HepG2 (cell line): Measurements from ENCODE around the gene NOP56. TPM values are rescaled to one million over a fixed set of nuclear protein-coding genes. Genes with fewer than 3 reads are reported as not detected.

Experiments used
- AGO1 ChIP-seq: fragments of 200-400 bp; formaldehyde crosslinking; IDR thresholded peaks from 2 replicates; pipeline ENCODE4 v1.6.1; 2017; ENCODE audit warnings: mild to moderate bottlenecking, low read depth, low read length, moderate library complexity; ENCODE audit not compliant: poor library complexity, severe bottlenecking
- ATRX ChIP-seq: sonication (generic); formaldehyde crosslinking; IDR thresholded peaks from 2 replicates; pipeline ENCODE4 v1.4.0; 2020; ENCODE audit warnings: missing genetic modification reagents, borderline replicate concordance
- BCL3 ChIP-seq: sonication (generic); formaldehyde crosslinking; IDR thresholded peaks from 2 replicates; pipeline ENCODE4 v1.5.1; 2020; ENCODE audit warnings: mild to moderate bottlenecking, missing genetic modification reagents, moderate library complexity
- BORCS8-MEF2B ChIP-seq: sonication (generic); formaldehyde crosslinking; IDR thresholded peaks from 2 replicates; pipeline ENCODE4 v1.8.0; 2022; ENCODE audit warnings: mild to moderate bottlenecking, missing genetic modification reagents
- BRD4 ChIP-seq: sonication (generic); formaldehyde crosslinking; IDR thresholded peaks from 2 replicates; pipeline ENCODE4 v1.4.0; 2020; ENCODE audit warnings: missing genetic modification reagents
- FIP1L1 ChIP-seq: fragments of 200-400 bp; formaldehyde crosslinking; IDR thresholded peaks from 2 replicates; pipeline ENCODE4 v1.6.1; 2018; ENCODE audit warnings: low read depth, mild to moderate bottlenecking, low read length, moderate library complexity, borderline replicate concordance; ENCODE audit not compliant: insufficient read depth
- FOXA3 ChIP-seq: IDR thresholded peaks from 2 replicates; pipeline ENCODE4 v1.6.1; 2016; ENCODE audit warnings: missing genetic modification reagents, missing compliant biosample characterization
- FOXP1 ChIP-seq, 2 experiments: fragments of 450-650 bp in 1 of 2; IDR thresholded peaks; 2 replicates each; pipeline ENCODE4 v1.6.1; 2017 to 2018; ENCODE audit warnings: antibody characterized with exemption in 1 of 2
- HDAC2 ChIP-seq: sonication (generic); formaldehyde crosslinking; IDR thresholded peaks from 2 replicates; pipeline ENCODE4 v1.4.0; 2020; ENCODE audit warnings: missing genetic modification reagents
- HIVEP1 ChIP-seq: sonication (generic); formaldehyde crosslinking; IDR thresholded peaks from 2 replicates; pipeline ENCODE4 v1.4.0; 2020; ENCODE audit warnings: mild to moderate bottlenecking, missing genetic modification reagents
- KMT2A ChIP-seq: sonication (generic); formaldehyde crosslinking; IDR thresholded peaks from 2 replicates; pipeline ENCODE4 v1.4.0; 2020; ENCODE audit warnings: missing genetic modification reagents
- LRRFIP1 ChIP-seq: sonication (generic); formaldehyde crosslinking; conservative IDR thresholded peaks from 2 replicates; pipeline ENCODE4 v1.4.0; 2020; ENCODE audit warnings: missing genetic modification reagents
- PAXIP1 ChIP-seq: sonication (generic); formaldehyde crosslinking; conservative IDR thresholded peaks from 2 replicates; pipeline ENCODE4 v1.4.0; 2020; ENCODE audit warnings: mild to moderate bottlenecking, missing genetic modification reagents, moderate library complexity
- PRMT3 ChIP-seq: sonication (generic); formaldehyde crosslinking; IDR thresholded peaks from 2 replicates; pipeline ENCODE4 v1.8.1; 2022; ENCODE audit warnings: low read depth, mild to moderate bottlenecking, moderate library complexity, missing genetic modification reagents, borderline replicate concordance
- PRPF4 ChIP-seq: fragments of 200-400 bp; formaldehyde crosslinking; IDR thresholded peaks from 2 replicates; pipeline ENCODE4 v1.6.1; 2016; ENCODE audit warnings: low read length, low read depth; ENCODE audit not compliant: poor library complexity, severe bottlenecking
- SMC3 ChIP-seq: IDR thresholded peaks from 2 replicates; pipeline ENCODE4 v1.6.1; 2011; ENCODE audit warnings: low read length, improper control_type of control experiment
- SNRNP70 ChIP-seq: fragments of 200-400 bp; formaldehyde crosslinking; IDR thresholded peaks from 2 replicates; pipeline ENCODE4 v1.6.1; 2017; ENCODE audit warnings: mild to moderate bottlenecking, low read depth, low read length, moderate library complexity
- TBL1XR1 ChIP-seq: fragments of 150-350 bp; IDR thresholded peaks from 2 replicates; pipeline ENCODE4 v1.6.1; 2014; ENCODE audit warnings: borderline replicate concordance, low read length; ENCODE audit not compliant: partially characterized antibody
- TEAD3 ChIP-seq: optimal IDR thresholded peaks from 2 replicates; pipeline ENCODE3; 2016; ENCODE audit warnings: borderline replicate concordance
- ZFYVE20 ChIP-seq: sonication (generic); formaldehyde crosslinking; IDR thresholded peaks from 2 replicates; pipeline ENCODE4 v1.8.0; 2023; ENCODE audit warnings: low read depth, mild to moderate bottlenecking, moderate library complexity, missing genetic modification reagents, borderline replicate concordance
- ZNF24 ChIP-seq: fragments of 450-650 bp; IDR thresholded peaks from 2 replicates; pipeline ENCODE4 v1.6.1; 2017; ENCODE audit warnings: antibody characterized with exemption, mild to moderate bottlenecking
- ZNF350 ChIP-seq: sonication (generic); formaldehyde crosslinking; IDR thresholded peaks from 2 replicates; pipeline ENCODE4 v1.4.0; 2020; ENCODE audit warnings: mild to moderate bottlenecking, low read depth, missing genetic modification reagents, borderline replicate concordance
- polyA plus RNA-seq, 8 experiments: library from polyadenylated mRNA; depleted of rRNA in 3 of 8; stranded (reverse) in 7 of 8; unstranded in 1 of 8; fragments of >200 nt; fragmentation: Illumina TruSeq in 4 of 8; extraction: Trizol in 4 of 8; gene quantifications; 2 replicates each; pipeline versions ENCODE4 v1.2.1 to v1.2.3, GENCODE V29; 2011 to 2016; ENCODE audit warnings: low read depth in 4 of 8, missing spikeins in 1 of 8, mixed read lengths in 1 of 8; ENCODE audit not compliant: insufficient read depth in 1 of 8
- total RNA-seq, 5 experiments: library from RNA; depleted of rRNA; stranded (reverse); fragments of >200 nt; fragmentation: Illumina TruSeq; extraction: Trizol; gene quantifications; 2 replicates each; pipeline ENCODE4 v1.2.3, GENCODE V29; 2016; ENCODE audit warnings: low read depth in 1 of 5

NOP56 gene
- total and polyA plus RNA-seq, 2 of the 13 experiments (the other 11 are each of a cell fraction or from before 2014, with no cell fraction given), result 369 to 1,116 TPM

- TF ChIP-seq SNRNP70 (no peak), TBL1XR1 (peak; percentile 57), FOXP1 (IDR thresholded peaks at IDR 0.05) (no peak), FOXP1 (CRISPR knock-in tag; IDR thresholded peaks at IDR 0.05) (no peak), KMT2A (CRISPR knock-in tag) (peak; percentile 66; the same call in 1 of the 2 replicates), LRRFIP1 (CRISPR knock-in tag) (no peak), BORCS8-MEF2B (peak; percentile 95; the same call in 1 of the 2 replicates), HIVEP1 (CRISPR knock-in tag) (peak; percentile 83), AGO1 (no peak), ATRX (no peak), FOXA3 (CRISPR knock-in tag) (peak; percentile 70), ZFYVE20 (CRISPR knock-in tag) (no peak), PRPF4 (no peak), ZNF24 (0 out of 2 replicates have a peak, but pooled peaks have one; percentile 33), BCL3 (CRISPR knock-in tag) (peak; percentile 99), HDAC2 (CRISPR knock-in tag) (peak; percentile 24; the same call in 1 of the 2 replicates), TEAD3 (CRISPR knock-in tag) (no peak), ZNF350 (CRISPR knock-in tag) (peak; percentile 72), PRMT3 (CRISPR knock-in tag) (peak; percentile 63), FIP1L1 (no peak), PAXIP1 (peak; percentile 71), BRD4 (CRISPR knock-in tag) (peak; percentile 77), SMC3 (no peak)
Observed at GRCh38 chr20:2651772-2652723, at the start of gene NOP56 (continued).
